ENCODE data around the gene RAD50. TPM values are rescaled to one million over a fixed set of nuclear protein-coding genes. Genes with fewer than 3 reads are reported as not detected.
"Not testable (repeated sequence)": the region's sequence is repeated elsewhere in the genome, so short reads cannot be mapped to it uniquely, and the experiment has no call there.

The RAD50 gene
- total RNA-seq, 4 donors from 2014 or later, result 35.8 to 47.5 (median 41.3) TPM

- Histone ChIP-seq H3K27me3 (no peaks in the 10 kb centered on the region), H3K4me3 (no peak overlapping the region), H3K27ac (no peak overlapping the region), H3K36me3 (no peaks in the 10 kb centered on the region), H3K4me1 (no peaks in the 10 kb centered on the region), H3K9me3 (no peaks in the 10 kb centered on the region)
- no peak for DNase-seq
- intact Hi-C loops (cut with DNase I; ENCODE audit: low total_unique reads) (no loop called here), in situ Hi-C loops (cut with MboI; ENCODE audit: low pct_ligation_motif_present in 1 of 4, low pct_unique_long_range_greater_than_20kb in 1 of 4, low sequenced_read_pairs in 3 of 4) (no loop called here)
- no peak for TF ChIP-seq EP300 (IDR thresholded peaks at IDR 0.05; ENCODE audit: low read depth)
- TF ChIP-seq CTCF (IDR thresholded peaks at IDR 0.05), result no peak
- no peak for TF ChIP-seq POLR2A (IDR thresholded peaks at IDR 0.05)
- TF ChIP-seq POLR2AphosphoS5 (IDR thresholded peaks at IDR 0.05), result no peak
- WGBS, 2 donors (ENCODE audit: low coverage in 1 of 2), result 87 to 93% methylated on average over 3 of the region's 3 CpGs
These were observed 133.4 kb downstream of the RAD50 start for GRCh38 chr5:132690156-132690555.

GRCh38 chr5:132691755-132692631 is 135.2 kb downstream of the RAD50 start:
- H3K9me3 ChIP-seq; H3K27me3 ChIP-seq; H3K4me1 ChIP-seq; H3K36me3 ChIP-seq; DNase-seq; in situ Hi-C loops (cut with MboI; ENCODE audit: low pct_ligation_motif_present in 1 of 4, low pct_unique_long_range_greater_than_20kb in 1 of 4, low sequenced_read_pairs in 3 of 4); intact Hi-C loops (cut with DNase I; ENCODE audit: low total_unique reads); H3K4me3 ChIP-seq; H3K27ac ChIP-seq: not testable (repeated sequence)
- WGBS, 2 donors (ENCODE audit: low coverage in 1 of 2), result 68 to 88% methylated on average over 5 of the region's 5 CpGs

GRCh38 chr5:132692632-132692967 is 135.8 kb downstream of the RAD50 start:
- Histone ChIP-seq H3K4me3 (no peak overlapping the region), H3K36me3 (no peaks in the 10 kb centered on the region), H3K27me3 (no peaks in the 10 kb centered on the region), H3K27ac (no peak overlapping the region), H3K4me1 (no peaks in the 10 kb centered on the region), H3K9me3 (no peaks in the 10 kb centered on the region)
- TF ChIP-seq CTCF (IDR thresholded peaks at IDR 0.05), result no peak
- TF ChIP-seq POLR2A (IDR thresholded peaks at IDR 0.05), result no peak
- no peak for TF ChIP-seq EP300 (IDR thresholded peaks at IDR 0.05; ENCODE audit: low read depth)
- TF ChIP-seq POLR2AphosphoS5 (IDR thresholded peaks at IDR 0.05), result no peak
- intact Hi-C loops (cut with DNase I; ENCODE audit: low total_unique reads), result no loop called here
- in situ Hi-C loops (cut with MboI; ENCODE audit: low pct_ligation_motif_present in 1 of 4, low pct_unique_long_range_greater_than_20kb in 1 of 4, low sequenced_read_pairs in 3 of 4), result no loop called here
- no peak for DNase-seq

Other genes starting within 250 kb of the RAD50 start
- gene SLC22A5, start 187.3 kb upstream of the RAD50 start, total RNA-seq, result 100 to 1,000 TPM in 1 of 4 donors, 10 to 100 TPM in 3; 34.6 to 129 (median 67.8) TPM
- gene IRF1, start 66.2 kb upstream of the RAD50 start, total RNA-seq, result 10 to 100 TPM; 40.8 to 86.9 (median 65.5) TPM
- not detected for gene IL5, start 13.5 kb upstream of the RAD50 start, total RNA-seq
- gene IL13, start 101.2 kb downstream of the RAD50 start, total RNA-seq, result not detected
- gene IL4, start 117.0 kb downstream of the RAD50 start, total RNA-seq, result not detected
- gene KIF3A, start 180.6 kb downstream of the RAD50 start, total RNA-seq, result 1 to 10 TPM; 1.9 to 7.0 (median 2.8) TPM
- gene CCNI2, start 190.4 kb downstream of the RAD50 start, total RNA-seq, result 10 to 100 TPM in 1 of 4 donors, 1 to 10 TPM in 3; 3.0 to 13.0 (median 7.1) TPM
- gene SEPTIN8, start 220.3 kb downstream of the RAD50 start, total RNA-seq, result 10 to 100 TPM; 38.4 to 70.7 (median 53.5) TPM